GM12873 (cell line): Measurements from ENCODE around the gene MAP2.

Experiments used
- TF ChIP-seq, protein P1 (sequence below): IDR thresholded peaks from 2 replicates; pipeline ENCODE4 v1.5.1; 2012; ENCODE audit warnings: low read depth, mild to moderate bottlenecking, moderate library complexity, low read length, control low read depth; ENCODE audit not compliant: insufficient read depth; ENCODE audit errors: missing control alignments

Gene MAP2

DNA sequence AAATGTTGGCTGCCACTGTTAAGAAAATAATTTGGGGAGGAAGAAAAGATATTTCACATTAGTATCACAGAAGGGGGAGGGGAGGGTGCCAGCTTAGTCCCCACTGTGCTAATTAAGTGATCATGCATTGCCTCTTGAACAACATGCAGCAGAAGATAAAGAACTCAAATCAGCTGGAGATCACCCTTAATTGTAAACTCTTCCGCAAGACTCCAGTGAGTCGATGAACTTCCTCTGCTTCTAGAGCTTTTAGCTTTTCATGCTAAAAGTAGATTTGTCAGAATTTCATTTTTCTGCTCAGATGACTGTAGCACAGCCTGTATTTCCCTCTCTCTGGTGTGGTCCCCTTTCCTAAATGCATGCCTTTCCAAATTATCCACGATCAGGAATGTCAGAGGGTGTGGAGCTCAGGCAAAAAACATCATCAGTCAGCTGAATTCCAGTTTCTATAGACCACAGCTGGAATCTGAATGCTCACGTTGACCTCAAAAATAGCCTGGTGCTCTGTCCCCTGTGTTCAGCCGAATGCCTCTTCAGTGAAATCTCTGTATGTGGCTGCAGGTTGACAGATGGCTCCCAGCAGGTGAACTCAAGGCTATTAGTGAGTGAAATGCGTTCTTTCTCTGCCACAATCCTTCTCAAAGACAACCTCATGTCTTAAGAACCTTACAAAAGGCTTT lies 191.0 kb downstream of the MAP2 start:
- TF ChIP-seq, protein P1, sequence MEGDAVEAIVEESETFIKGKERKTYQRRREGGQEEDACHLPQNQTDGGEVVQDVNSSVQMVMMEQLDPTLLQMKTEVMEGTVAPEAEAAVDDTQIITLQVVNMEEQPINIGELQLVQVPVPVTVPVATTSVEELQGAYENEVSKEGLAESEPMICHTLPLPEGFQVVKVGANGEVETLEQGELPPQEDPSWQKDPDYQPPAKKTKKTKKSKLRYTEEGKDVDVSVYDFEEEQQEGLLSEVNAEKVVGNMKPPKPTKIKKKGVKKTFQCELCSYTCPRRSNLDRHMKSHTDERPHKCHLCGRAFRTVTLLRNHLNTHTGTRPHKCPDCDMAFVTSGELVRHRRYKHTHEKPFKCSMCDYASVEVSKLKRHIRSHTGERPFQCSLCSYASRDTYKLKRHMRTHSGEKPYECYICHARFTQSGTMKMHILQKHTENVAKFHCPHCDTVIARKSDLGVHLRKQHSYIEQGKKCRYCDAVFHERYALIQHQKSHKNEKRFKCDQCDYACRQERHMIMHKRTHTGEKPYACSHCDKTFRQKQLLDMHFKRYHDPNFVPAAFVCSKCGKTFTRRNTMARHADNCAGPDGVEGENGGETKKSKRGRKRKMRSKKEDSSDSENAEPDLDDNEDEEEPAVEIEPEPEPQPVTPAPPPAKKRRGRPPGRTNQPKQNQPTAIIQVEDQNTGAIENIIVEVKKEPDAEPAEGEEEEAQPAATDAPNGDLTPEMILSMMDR = no peak

DNA sequence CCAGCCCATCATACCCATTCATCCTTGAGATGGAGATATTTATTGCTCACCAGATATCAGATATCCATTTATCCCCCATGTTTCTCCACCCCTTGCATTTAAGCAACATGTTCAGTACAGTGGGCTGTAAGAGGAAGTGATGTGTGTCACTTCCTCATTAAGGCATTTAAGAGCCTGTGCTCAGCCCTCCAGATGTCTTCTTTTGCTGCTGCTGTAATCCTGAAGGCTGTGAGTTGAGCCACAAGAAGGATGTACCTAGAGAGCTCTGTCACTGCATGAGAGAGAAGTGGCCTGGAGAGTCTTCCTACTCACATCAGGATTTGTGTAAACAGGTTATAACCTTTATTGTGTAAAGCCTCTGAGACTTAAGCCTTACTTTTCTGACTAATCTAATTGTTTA lies 195.9 kb downstream of the MAP2 start:
- TF ChIP-seq, protein P1 = no peak

DNA sequence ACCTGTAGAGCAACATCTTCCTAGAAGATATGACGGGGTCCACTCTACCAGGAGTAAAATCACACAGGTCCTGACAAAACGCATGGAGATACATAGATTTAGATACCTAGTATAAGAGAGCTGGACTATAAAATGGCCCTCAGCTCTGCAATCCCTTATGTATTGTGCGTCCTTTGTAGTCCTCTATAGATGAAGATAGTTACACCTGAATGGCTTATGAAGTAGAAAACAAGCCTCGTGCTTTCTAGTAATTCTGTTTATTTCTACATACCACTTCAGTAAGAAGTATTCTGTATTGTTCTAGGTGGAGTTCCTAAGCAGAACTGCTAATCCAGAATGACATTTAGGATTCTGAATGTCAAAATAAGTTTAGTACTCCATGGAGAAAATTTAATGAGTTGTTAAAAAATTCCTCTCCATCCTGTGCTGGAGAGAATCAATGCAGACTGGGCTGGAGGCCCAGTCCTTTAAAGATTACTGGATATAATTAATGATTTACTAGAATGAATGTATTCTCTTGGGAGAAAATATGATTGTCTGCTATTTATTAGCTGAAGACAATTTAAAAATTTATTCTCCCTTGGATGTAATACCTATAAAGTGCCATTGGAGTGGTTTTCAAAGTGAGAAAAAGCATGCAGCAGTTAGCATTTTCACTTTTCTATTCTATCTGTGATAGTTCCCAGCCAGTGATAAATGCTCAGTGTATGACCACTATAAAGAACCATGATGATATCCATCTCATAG lies 200.5 kb downstream of the MAP2 start:
- TF ChIP-seq, protein P1 = no peak

DNA sequence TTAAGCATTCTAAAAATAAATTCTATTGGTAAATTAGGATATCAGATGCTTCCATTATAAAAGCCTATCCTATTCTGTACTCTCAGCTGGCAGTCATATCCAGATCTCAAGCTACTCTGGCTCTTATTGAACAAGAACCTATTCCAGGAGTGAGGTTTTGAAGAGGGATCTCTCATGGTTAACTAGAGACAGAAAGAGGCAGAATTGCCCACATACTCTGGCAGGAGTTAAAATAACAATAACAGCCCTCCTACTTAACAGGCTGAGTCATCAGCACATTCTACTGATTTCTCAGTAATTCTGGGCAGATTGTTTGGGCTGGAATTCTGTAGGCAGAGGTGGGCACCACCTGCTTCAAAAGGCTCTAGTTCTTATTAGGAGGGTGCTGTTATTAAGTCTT lies 205.8 kb downstream of the MAP2 start:
- TF ChIP-seq, protein P1 = no peak

DNA sequence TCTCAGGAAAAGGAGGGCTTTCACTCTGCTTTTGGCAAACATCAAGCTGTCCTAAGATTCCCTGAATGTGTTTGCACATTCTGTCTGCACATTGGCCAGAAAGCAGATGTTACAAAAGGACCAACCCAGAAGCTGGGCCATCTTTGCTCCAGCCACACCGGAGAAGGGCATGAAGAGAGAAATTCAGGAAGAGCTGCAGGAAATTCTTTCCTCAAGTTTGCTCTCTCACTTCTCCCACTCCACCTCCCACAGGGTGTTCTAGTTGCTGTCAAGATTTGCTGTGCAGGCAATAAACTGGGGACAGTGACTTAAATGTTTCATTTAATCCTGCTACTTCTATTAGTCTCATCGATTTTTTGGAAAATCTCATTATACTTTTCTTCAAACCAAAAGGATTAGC lies 210.1 kb downstream of the MAP2 start:
- TF ChIP-seq, protein P1 = no peak

DNA sequence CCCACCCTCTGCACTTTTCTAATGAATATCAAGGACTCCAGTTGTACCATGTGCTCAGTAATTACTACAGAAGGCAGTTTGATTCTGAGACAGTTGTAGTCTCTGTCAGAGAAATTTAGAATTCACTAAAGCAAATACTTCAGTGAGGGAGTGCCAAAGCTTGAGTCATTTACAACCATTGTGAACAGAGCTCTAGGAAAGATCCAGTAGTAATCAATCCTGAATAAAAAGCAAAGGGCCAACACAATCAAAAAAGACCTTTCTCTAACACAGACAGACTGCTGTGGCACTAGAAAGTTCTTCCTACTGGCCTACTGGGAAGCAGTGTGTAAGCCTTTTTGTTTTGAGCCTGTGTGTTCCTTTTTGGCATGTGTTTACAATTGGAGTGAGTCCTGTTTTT lies 212.2 kb downstream of the MAP2 start:
- TF ChIP-seq, protein P1 = no peak

DNA sequence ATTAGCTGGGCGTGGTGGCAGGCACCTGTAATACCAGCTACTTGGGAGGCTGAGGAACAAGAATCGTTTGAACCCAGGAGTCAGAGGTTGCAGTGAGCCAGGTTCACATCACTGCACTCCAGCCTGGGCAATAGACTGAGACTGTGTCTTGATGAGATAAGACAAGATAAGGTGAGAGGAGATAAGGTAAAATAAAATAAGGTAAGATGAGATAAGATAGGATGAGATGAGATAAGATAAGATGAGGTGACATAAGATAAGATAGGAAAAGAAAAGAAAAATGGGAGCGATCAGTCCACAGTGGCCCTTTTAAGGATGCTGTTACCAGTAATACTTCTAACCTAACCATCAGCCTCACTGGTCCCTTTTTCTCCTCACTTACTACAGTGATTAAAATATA lies 213.4 kb downstream of the MAP2 start:
- TF ChIP-seq, protein P1 = no peak
